GM12878 (cell line): ENCODE data around the gene RNU2-1.
"Not testable (repeated sequence)": the region's sequence is repeated elsewhere in the genome, so short reads cannot be mapped to it uniquely, and the experiment has no call there.

ENCODE experiments used
- CBX5 ChIP-seq: sonication (generic); IDR thresholded peaks from 2 replicates; pipeline ENCODE4 v1.6.1; 2016; ENCODE audit warnings: low read depth, moderate library complexity, mild to moderate bottlenecking, inconsistent platforms
- CTCF ChIP-seq, 3 experiments: IDR thresholded peaks in 2 of 3; conservative IDR thresholded peaks in 1 of 3; 2 replicates each; pipeline ENCODE4 v1.5.1; 2011; ENCODE audit warnings: low read depth in 3 of 3, low read length in 3 of 3, mild to moderate bottlenecking in 3 of 3, control low read depth in 2 of 3, moderate library complexity in 2 of 3, inconsistent platforms in 1 of 3, mixed read lengths in 1 of 3; ENCODE audit not compliant: control insufficient read depth in 2 of 3, insufficient read depth in 1 of 3; ENCODE audit errors: extremely low read depth in 1 of 3
- FOS ChIP-seq: IDR thresholded peaks from 3 replicates; pipeline ENCODE4 v1.6.1; 2011; ENCODE audit warnings: borderline replicate concordance; ENCODE audit not compliant: insufficient read length; ENCODE audit errors: extremely low read depth
- KAT2A ChIP-seq: conservative IDR thresholded peaks from 2 replicates; pipeline ENCODE4 v1.6.1; 2011; ENCODE audit warnings: low read depth, low read length; ENCODE audit not compliant: control insufficient read depth
- NFIC ChIP-seq: IDR thresholded peaks from 2 replicates; pipeline ENCODE4 v1.6.1; 2012; ENCODE audit warnings: low read depth, mild to moderate bottlenecking, inconsistent platforms, low read length, moderate library complexity
- NR2C1 ChIP-seq: fragments of 450-650 bp; IDR thresholded peaks from 2 replicates; pipeline ENCODE4 v1.6.1; 2017; ENCODE audit warnings: antibody characterized with exemption, mild to moderate bottlenecking, moderate library complexity
- POLR2AphosphoS5 ChIP-seq: IDR thresholded peaks from 2 replicates; pipeline ENCODE4 v1.6.1; 2011; ENCODE audit warnings: mild to moderate bottlenecking, low read length, inconsistent platforms
- RB1 ChIP-seq: fragments of 450-650 bp; formaldehyde crosslinking; IDR thresholded peaks from 2 replicates; pipeline ENCODE4 v1.6.1; 2017; ENCODE audit warnings: mild to moderate bottlenecking, borderline replicate concordance
- SIX5 ChIP-seq: IDR thresholded peaks from 2 replicates; pipeline ENCODE4 v1.6.1; 2011; ENCODE audit warnings: mild to moderate bottlenecking, low read depth, low read length, moderate library complexity; ENCODE audit not compliant: severe bottlenecking
- STAT1 ChIP-seq: fragments of 450-650 bp; conservative IDR thresholded peaks from 2 replicates; pipeline ENCODE4 v1.6.1; 2014; ENCODE audit warnings: antibody characterized with exemption, mild to moderate bottlenecking
- ZNF384 ChIP-seq: IDR thresholded peaks from 2 replicates; pipeline ENCODE4 v1.6.1; 2012; ENCODE audit warnings: low read depth, mild to moderate bottlenecking, low read length, improper control_type of control experiment, borderline replicate concordance
- TF ChIP-seq, protein P1 (sequence below): fragments of 450-650 bp; IDR thresholded peaks from 2 replicates; pipeline ENCODE4 v1.6.1; 2017; ENCODE audit warnings: mild to moderate bottlenecking, low read depth, inconsistent platforms; ENCODE audit not compliant: poor library complexity, severe bottlenecking

DNA sequence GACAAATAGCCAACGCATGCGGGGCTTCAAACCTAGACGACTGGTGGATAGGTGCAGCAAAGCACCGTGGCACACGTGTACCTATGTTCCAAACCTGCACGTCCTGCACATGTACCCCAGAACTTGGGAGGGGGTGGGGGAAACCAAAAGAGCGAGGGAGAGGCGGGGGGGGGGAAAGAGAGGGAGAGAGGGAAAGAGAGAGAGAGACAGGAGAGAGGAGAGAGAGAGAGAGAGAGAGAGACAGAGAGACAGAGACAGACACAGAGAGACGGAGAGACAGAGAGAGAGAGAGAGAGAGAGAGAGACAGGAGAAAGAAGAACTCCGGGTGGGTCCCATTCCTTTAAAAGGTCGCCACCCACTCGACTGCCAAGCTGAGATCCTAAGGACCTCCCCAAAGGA is 38.7 kb upstream of the RNU2-1 start:
- not testable (repeated sequence) for TF ChIP-seq POLR2AphosphoS5; NR2C1; CTCF (IDR thresholded peaks at IDR 0.05 in 2 of 3, conservative IDR thresholded peaks at IDR 0.05 in 1 of 3; ENCODE audit: control insufficient read depth in 2 of 3, extremely low read depth in 1 of 3, insufficient read depth in 1 of 3, low read depth in 3 of 3, low read length in 3 of 3); FOS; RB1; NFIC; KAT2A; STAT1; ZNF384; CBX5; SIX5
- TF ChIP-seq, protein P1, sequence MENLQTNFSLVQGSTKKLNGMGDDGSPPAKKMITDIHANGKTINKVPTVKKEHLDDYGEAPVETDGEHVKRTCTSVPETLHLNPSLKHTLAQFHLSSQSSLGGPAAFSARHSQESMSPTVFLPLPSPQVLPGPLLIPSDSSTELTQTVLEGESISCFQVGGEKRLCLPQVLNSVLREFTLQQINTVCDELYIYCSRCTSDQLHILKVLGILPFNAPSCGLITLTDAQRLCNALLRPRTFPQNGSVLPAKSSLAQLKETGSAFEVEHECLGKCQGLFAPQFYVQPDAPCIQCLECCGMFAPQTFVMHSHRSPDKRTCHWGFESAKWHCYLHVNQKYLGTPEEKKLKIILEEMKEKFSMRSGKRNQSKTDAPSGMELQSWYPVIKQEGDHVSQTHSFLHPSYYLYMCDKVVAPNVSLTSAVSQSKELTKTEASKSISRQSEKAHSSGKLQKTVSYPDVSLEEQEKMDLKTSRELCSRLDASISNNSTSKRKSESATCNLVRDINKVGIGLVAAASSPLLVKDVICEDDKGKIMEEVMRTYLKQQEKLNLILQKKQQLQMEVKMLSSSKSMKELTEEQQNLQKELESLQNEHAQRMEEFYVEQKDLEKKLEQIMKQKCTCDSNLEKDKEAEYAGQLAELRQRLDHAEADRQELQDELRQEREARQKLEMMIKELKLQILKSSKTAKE = not testable (repeated sequence)
